GM18861 (cell line): ENCODE results near the gene COBLL1.

Experiments used
- ATAC-seq: cut with Tn5 transposase; IDR thresholded peaks from one replicate; pipeline ENCODE4 v1.9.1; 2021; ENCODE audit not compliant: unreplicated experiment

The COBLL1 gene

DNA sequence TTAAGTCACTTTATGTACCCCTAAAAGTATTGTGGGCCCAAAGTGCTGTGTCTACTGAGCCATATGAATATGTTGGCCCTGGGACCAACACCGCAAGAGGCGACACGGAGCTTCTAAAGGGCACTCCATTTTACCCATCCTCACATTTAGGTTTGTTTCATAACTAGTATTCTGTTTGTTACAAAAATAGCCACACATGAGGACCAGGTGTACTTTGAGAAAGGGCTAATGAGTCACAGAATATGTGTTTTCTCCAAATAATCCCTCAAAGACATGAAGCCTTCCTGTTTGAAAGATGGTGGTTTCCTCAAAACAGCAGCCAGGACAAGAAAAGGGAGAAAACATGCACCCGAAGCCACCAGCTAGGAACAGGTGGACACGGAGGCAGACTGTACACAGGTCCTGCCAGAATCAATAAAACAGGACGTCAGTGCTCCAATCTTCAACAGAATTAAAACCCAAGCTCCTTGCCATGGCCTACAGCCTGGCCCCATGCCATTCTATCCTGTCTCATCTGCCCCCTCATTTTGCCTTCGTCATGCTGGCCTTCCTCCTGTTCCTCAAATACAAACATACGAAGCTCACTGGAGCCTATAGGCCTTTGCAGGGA is 198.6 kb downstream of the COBLL1 start:
- no peak for ATAC-seq

DNA sequence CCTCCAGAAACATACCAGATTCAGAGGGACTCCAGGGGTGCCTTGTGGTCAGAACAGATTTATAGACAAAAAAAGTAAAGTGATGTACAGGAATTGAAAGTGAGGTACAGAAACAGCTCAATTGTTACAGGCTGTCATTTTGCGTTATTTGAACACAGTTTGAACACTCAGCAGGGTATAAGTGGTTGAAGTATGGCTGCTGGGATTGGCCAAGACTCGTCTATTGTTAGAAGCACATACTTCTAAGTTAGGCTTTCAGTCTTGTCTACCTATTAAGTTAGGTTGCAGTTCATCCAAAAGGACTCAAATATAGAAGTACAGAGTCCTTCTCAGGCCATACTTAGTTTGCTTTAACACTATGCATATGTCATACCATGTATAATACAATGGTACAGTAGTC is 199.4 kb downstream of the COBLL1 start:
- ATAC-seq = no peak
